ENCODE data around the gene SPEG. TPM values are rescaled to one million over a fixed set of nuclear protein-coding genes. Genes with fewer than 3 reads are reported as not detected.

Gene SPEG
- total and polyA plus RNA-seq, 2 experiments from 2014 or later, result 12.6 to 32.4 TPM

DNA sequence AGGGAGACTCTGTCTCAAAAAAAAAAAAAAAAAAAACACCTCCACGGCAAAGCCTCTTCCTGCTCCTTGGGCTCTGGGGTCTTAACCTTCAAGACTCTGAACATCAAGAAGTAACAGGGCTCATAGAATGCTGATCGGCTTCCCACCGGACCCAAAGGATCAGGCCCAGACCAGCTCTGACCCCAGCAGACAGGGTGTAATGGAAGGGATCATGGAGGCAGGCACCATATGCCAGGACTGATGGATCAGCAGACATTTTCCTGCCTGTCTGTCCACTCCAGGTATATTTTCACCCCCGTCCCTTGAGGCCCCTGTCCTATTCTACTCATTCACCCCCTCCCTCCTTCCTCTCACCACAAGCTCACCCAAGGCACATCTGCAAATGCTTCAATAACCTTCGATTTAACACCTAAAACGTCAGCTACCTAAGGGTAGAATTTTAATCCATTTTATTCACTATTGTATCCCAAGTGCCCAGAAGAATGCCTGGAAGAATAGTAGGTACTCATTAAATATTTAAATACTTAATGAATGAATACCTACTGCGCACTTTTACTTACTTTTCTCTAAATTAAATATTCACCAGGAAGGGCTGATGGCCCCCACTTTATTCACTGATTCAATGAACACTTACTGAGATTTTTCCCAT lies 4.6 kb upstream of the SPEG start:
- no peaks in the 10 kb centered on the region; the same call in 2 of the 3 replicates for H3K36me3 Mint-ChIP-seq (ENCODE audit: low read depth)
- H3K79me2 ChIP-seq (replicated peaks; ENCODE audit: insufficient read depth), result no peaks in the 10 kb centered on the region
- no peak overlapping the region for H3K4me2 ChIP-seq
- TF ChIP-seq STAT1 (IDR thresholded peaks at IDR 0.05; ENCODE audit: unreplicated experiment) (no peak), EZH2 (IDR thresholded peaks at IDR 0.05; ENCODE audit: low read depth, unreplicated experiment) (no peak), ZNF331 (CRISPR knock-in tag; IDR thresholded peaks at IDR 0.05; ENCODE audit: low read depth) (no peak), NANOG (IDR thresholded peaks at IDR 0.05; ENCODE audit: borderline replicate concordance) (no peak), POLR2AphosphoS5 (IDR thresholded peaks at IDR 0.05; ENCODE audit: low read depth) (no peak), CREB1 (CRISPR knock-in tag; IDR thresholded peaks at IDR 0.05; ENCODE audit: low read depth) (no peak), JUNB (IDR thresholded peaks at IDR 0.05; ENCODE audit: unreplicated experiment) (no peak), EZH2phosphoT487 (IDR thresholded peaks at IDR 0.05; ENCODE audit: unreplicated experiment) (no peak), ZNF114 (CRISPR knock-in tag; IDR thresholded peaks at IDR 0.05) (no peak)
- TF ChIP-seq, protein P1, sequence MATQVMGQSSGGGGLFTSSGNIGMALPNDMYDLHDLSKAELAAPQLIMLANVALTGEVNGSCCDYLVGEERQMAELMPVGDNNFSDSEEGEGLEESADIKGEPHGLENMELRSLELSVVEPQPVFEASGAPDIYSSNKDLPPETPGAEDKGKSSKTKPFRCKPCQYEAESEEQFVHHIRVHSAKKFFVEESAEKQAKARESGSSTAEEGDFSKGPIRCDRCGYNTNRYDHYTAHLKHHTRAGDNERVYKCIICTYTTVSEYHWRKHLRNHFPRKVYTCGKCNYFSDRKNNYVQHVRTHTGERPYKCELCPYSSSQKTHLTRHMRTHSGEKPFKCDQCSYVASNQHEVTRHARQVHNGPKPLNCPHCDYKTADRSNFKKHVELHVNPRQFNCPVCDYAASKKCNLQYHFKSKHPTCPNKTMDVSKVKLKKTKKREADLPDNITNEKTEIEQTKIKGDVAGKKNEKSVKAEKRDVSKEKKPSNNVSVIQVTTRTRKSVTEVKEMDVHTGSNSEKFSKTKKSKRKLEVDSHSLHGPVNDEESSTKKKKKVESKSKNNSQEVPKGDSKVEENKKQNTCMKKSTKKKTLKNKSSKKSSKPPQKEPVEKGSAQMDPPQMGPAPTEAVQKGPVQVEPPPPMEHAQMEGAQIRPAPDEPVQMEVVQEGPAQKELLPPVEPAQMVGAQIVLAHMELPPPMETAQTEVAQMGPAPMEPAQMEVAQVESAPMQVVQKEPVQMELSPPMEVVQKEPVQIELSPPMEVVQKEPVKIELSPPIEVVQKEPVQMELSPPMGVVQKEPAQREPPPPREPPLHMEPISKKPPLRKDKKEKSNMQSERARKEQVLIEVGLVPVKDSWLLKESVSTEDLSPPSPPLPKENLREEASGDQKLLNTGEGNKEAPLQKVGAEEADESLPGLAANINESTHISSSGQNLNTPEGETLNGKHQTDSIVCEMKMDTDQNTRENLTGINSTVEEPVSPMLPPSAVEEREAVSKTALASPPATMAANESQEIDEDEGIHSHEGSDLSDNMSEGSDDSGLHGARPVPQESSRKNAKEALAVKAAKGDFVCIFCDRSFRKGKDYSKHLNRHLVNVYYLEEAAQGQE (IDR thresholded peaks at IDR 0.05; ENCODE audit: unreplicated experiment), result no peak
- TF ChIP-seq, protein P2, sequence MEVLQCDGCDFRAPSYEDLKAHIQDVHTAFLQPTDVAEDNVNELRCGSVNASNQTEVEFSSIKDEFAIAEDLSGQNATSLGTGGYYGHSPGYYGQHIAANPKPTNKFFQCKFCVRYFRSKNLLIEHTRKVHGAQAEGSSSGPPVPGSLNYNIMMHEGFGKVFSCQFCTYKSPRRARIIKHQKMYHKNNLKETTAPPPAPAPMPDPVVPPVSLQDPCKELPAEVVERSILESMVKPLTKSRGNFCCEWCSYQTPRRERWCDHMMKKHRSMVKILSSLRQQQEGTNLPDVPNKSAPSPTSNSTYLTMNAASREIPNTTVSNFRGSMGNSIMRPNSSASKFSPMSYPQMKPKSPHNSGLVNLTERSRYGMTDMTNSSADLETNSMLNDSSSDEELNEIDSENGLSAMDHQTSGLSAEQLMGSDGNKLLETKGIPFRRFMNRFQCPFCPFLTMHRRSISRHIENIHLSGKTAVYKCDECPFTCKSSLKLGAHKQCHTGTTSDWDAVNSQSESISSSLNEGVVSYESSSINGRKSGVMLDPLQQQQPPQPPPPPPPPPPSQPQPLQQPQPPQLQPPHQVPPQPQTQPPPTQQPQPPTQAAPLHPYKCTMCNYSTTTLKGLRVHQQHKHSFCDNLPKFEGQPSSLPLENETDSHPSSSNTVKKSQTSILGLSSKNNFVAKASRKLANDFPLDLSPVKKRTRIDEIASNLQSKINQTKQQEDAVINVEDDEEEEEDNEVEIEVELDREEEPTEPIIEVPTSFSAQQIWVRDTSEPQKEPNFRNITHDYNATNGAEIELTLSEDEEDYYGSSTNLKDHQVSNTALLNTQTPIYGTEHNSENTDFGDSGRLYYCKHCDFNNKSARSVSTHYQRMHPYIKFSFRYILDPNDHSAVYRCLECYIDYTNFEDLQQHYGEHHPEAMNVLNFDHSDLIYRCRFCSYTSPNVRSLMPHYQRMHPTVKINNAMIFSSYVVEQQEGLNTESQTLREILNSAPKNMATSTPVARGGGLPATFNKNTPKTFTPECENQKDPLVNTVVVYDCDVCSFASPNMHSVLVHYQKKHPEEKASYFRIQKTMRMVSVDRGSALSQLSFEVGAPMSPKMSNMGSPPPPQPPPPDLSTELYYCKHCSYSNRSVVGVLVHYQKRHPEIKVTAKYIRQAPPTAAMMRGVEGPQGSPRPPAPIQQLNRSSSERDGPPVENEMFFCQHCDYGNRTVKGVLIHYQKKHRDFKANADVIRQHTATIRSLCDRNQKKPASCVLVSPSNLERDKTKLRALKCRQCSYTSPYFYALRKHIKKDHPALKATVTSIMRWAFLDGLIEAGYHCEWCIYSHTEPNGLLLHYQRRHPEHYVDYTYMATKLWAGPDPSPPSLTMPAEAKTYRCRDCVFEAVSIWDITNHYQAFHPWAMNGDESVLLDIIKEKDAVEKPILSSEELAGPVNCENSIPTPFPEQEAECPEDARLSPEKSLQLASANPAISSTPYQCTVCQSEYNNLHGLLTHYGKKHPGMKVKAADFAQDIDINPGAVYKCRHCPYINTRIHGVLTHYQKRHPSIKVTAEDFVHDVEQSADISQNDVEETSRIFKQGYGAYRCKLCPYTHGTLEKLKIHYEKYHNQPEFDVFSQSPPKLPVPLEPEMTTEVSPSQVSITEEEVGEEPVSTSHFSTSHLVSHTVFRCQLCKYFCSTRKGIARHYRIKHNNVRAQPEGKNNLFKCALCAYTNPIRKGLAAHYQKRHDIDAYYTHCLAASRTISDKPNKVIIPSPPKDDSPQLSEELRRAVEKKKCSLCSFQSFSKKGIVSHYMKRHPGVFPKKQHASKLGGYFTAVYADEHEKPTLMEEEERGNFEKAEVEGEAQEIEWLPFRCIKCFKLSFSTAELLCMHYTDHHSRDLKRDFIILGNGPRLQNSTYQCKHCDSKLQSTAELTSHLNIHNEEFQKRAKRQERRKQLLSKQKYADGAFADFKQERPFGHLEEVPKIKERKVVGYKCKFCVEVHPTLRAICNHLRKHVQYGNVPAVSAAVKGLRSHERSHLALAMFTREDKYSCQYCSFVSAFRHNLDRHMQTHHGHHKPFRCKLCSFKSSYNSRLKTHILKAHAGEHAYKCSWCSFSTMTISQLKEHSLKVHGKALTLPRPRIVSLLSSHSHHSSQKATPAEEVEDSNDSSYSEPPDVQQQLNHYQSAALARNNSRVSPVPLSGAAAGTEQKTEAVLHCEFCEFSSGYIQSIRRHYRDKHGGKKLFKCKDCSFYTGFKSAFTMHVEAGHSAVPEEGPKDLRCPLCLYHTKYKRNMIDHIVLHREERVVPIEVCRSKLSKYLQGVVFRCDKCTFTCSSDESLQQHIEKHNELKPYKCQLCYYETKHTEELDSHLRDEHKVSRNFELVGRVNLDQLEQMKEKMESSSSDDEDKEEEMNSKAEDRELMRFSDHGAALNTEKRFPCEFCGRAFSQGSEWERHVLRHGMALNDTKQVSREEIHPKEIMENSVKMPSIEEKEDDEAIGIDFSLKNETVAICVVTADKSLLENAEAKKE (CRISPR knock-in tag; IDR thresholded peaks at IDR 0.05), result no peak
- TF ChIP-seq, protein P3, sequence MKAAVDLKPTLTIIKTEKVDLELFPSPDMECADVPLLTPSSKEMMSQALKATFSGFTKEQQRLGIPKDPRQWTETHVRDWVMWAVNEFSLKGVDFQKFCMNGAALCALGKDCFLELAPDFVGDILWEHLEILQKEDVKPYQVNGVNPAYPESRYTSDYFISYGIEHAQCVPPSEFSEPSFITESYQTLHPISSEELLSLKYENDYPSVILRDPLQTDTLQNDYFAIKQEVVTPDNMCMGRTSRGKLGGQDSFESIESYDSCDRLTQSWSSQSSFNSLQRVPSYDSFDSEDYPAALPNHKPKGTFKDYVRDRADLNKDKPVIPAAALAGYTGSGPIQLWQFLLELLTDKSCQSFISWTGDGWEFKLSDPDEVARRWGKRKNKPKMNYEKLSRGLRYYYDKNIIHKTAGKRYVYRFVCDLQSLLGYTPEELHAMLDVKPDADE (IDR thresholded peaks at IDR 0.05), result no peak
- TF ChIP-seq, protein P4, sequence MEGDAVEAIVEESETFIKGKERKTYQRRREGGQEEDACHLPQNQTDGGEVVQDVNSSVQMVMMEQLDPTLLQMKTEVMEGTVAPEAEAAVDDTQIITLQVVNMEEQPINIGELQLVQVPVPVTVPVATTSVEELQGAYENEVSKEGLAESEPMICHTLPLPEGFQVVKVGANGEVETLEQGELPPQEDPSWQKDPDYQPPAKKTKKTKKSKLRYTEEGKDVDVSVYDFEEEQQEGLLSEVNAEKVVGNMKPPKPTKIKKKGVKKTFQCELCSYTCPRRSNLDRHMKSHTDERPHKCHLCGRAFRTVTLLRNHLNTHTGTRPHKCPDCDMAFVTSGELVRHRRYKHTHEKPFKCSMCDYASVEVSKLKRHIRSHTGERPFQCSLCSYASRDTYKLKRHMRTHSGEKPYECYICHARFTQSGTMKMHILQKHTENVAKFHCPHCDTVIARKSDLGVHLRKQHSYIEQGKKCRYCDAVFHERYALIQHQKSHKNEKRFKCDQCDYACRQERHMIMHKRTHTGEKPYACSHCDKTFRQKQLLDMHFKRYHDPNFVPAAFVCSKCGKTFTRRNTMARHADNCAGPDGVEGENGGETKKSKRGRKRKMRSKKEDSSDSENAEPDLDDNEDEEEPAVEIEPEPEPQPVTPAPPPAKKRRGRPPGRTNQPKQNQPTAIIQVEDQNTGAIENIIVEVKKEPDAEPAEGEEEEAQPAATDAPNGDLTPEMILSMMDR (conservative IDR thresholded peaks at IDR 0.05; ENCODE audit: low read depth in 2 of 2), result no peak
- no peak for DNase-seq (ENCODE audit: low spot score)
- H3K4me1 Mint-ChIP-seq, result peaks cover 11% of the 10 kb centered on the region
- no peaks in the 10 kb centered on the region for H3K4me1 ChIP-seq (ENCODE audit: insufficient read depth)
- H3K4me3 ChIP-seq, result no peak overlapping the region
- H3K4me3 Mint-ChIP-seq, result no peak overlapping the region
- H3K27ac ChIP-seq (ENCODE audit: low read depth), result no peak overlapping the region
- H3K27me3 Mint-ChIP-seq (ENCODE audit: insufficient read depth, low read depth, poor library complexity), result peaks cover 16% of the 10 kb centered on the region
- no peaks in the 10 kb centered on the region for H3F3A ChIP-seq (replicated peaks; ENCODE audit: low read depth)
- H3K27ac Mint-ChIP-seq, result no peak overlapping the region
- no peaks in the 10 kb centered on the region for H3K9me3 Mint-ChIP-seq
- ATAC-seq, result no peak
- no peak overlapping the region for H2AFZ ChIP-seq
- H3K9me2 ChIP-seq (ENCODE audit: insufficient read depth), result no peaks in the 10 kb centered on the region
- peaks cover 3% of the 10 kb centered on the region; the same call in 1 of the 2 replicates for H3K27me3 ChIP-seq (ENCODE audit: insufficient read depth)
- H3K36me3 ChIP-seq (ENCODE audit: insufficient read depth), result no peaks in the 10 kb centered on the region
- H4K20me1 ChIP-seq (replicated peaks; ENCODE audit: insufficient read depth), result no peaks in the 10 kb centered on the region

Data from GM23338 (cell line).